ENCODE measurements around the gene DMRTC2.

- TF ChIP-seq CTCF (IDR thresholded peaks at IDR 0.05; ENCODE audit: insufficient read depth, low read length, poor library complexity, severe bottlenecking) (no peak), EZH2phosphoT487 (conservative IDR thresholded peaks at IDR 0.05; ENCODE audit: low read length) (no peak)
Measured at GRCh38 chr19:41868989-41869300, 24.1 kb downstream of the DMRTC2 start.

All from SU-DHL-6 (cell line).